ENCODE results near the gene PI4KA.
"Not testable (repeated sequence)": the region's sequence is repeated elsewhere in the genome, so short reads cannot be mapped to it uniquely, and the experiment has no call there.

The PI4KA gene

DNA sequence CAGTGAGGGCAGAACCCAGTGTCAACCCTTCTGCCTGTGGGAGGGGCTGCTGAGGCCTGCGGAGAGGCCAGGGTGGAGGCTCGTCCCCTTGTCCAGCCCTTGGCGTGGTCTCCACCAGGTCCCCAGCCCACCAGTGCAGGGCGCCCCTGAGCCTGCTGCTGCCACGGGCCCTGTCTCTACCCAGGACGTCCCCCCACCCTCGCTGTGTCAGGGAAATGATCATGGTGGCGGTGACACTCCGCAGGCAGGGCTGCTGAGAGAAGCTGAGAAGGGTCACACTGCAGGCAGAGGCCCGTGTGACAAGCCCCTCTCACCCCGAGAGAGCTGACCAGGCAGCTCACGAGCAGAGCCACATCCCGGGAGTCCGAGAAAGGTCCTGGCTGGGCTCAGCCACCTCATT lies 164.4 kb downstream of the PI4KA start:
- DNase-seq (ENCODE audit: low read depth) = not testable (repeated sequence)

DNA sequence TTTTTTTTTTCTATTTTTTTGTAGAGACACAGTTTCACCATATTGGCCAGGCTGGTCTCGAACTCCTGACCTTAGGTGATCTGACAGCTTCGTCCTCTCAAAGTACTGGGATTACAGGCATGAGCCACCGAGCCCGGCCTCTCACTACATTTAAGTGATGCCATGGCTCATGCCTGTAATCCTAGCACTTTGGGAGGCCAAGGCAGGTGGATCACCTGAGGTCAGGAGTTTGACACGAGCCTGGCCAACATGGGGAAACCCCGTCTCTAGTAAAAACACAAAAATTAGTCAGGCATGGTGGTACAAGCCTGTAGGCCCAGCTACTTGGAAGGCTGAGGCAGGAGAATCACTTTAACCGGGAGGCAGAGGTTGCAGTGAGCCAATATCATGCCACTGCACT lies 165.7 kb downstream of the PI4KA start:
- DNase-seq (ENCODE audit: low read depth) = not testable (repeated sequence)

DNA sequence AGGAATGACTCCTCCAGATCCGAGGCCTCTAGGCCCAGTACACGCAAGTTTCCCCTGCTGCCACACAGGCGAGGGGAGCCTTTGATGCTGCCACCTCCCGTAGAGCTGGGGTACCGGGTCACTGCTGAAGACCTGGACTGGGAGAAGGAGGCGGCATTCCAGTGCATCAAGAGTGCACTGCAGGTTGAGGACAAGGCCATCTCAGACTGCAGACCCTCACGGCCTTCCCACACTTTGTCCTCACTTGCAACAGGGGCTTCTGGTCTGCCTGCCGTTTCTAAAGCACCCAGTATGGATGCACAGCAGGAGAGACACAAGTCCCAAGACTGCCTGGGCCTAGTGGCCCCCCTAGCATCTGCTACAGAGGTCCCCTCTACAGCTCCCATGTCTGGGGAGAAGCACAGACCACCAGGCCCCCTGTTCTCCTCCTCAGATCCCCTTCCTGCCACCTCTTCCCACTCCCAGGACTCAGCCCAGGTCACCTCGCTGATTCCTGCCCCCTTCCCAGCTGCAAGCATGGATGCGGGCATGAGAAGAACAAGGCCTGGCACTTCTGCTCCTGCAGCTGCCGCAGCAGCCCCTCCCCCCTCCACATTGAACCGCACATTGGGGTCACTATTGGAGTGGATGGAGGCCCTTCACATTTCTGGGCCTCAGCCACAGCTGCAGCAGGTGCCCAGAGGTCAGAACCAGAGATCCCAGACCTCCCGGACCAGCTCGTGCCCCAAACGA lies 167.9 kb downstream of the PI4KA start:
- DNase-seq (ENCODE audit: low read depth) = not testable (repeated sequence)

DNA sequence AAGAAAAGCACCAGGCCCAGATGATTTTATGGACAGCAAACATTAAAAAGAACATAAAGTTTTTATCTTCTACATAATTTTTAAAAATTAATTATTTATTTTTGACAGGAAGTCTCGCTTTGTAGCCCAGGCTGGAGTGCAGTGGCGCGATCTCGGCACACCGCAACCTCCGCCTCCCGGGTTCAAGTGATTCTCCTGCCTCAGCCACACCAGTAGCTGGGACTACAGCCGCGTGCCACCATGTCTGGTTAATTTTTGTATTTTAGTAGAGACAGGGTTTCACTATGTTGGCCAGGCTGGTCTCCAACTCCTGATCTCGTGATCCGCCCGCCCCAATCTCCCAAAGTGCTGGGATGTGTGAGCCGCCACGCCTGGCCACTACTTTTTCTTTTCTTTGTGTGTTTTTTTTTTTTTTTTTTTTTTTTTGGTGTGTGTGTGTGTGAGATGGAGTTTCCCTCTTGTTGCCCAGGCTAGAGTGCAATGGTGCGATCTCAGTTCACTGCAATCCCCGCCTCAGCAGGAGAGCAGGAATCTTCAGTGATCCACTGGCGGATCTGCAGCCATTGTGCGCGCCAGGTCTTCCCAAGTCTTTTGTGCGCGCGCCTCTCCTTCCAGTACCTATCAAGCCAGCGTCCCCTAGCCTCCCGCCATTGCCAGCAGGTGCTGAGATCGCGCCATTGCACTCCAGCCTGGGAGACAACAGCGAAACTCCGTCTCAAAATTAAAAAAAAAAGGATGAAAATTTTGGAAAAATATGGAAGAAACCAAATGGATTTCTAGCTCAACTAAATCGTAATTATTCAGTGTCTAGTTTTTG lies 171.0 kb downstream of the PI4KA start:
- not testable (repeated sequence) for DNase-seq (ENCODE audit: low read depth)

DNA sequence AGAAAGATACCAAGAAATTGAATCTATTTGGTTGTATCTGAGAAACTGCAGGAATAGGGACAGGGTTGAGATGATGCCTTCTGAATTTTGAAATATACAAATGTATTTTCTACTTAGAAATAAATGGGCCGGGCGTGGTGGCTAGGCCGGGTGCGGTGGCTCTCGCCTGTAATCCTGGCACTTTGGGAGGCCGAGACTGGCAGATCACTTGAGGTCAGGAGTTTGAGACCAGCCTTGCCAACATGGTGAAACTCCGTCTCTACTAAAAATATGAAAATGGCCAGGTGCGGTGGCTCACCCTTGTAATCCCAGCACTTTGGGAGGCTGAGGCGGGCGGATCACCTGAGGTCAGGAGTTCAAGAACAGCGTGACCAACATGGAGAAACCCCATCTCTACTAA lies 172.8 kb downstream of the PI4KA start:
- not testable (repeated sequence) for DNase-seq (ENCODE audit: low read depth)

DNA sequence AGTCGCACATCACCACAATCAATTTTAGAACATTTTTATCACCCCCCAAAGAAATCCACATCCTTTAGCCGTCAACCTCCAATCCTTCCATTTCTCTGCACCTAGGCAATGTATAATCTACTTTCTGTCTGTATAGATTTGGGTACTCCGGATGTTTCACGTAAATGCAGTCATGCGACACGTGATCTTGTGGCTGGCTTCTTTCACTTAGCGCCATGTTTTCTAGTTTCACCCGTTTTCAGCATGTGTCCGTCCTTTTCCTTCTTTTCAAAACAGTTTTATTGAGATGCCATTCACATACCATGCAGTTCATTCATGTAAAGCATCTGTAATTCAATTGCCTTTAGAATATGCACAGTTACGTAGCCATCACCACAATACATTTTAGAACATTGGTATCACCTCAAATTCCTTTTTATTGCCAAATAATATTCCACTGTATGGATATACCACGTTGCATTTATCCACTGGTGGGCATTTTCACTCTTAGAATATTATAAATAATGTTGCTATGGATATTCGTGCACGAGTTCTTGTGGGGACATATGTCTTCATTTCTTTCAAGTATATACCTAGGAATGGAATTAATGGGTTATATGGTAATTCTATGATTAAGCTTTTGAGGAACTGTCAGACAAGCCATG lies 179.7 kb downstream of the PI4KA start:
- DNase-seq (ENCODE audit: low read depth) = not testable (repeated sequence)

DNA sequence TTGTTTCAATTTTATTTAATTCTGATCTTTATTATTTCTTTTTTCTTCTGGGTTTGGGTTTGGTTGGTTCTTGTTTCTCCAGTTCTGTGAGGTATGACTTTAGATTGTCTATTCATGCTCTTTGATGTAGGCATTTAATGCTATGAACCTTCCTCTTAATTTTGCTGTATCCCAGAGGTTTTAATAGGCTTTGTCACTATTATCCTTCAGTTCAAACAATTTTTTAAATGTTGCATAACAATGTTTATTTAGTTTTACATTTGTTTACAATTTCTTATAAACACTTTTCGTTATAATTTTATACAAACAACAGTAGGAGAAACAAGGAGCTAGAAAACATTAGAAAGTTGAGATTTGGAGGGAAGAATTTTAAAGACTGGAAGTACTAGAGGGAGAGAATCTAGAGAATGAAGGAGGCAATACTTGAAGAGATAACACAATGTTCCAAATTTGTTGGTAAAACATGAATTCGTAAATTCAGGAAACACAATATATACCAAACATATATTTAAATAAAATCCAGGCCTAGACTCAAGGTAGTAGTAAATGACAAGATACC lies 180.8 kb downstream of the PI4KA start:
- no peak for DNase-seq (ENCODE audit: low read depth)

DNA sequence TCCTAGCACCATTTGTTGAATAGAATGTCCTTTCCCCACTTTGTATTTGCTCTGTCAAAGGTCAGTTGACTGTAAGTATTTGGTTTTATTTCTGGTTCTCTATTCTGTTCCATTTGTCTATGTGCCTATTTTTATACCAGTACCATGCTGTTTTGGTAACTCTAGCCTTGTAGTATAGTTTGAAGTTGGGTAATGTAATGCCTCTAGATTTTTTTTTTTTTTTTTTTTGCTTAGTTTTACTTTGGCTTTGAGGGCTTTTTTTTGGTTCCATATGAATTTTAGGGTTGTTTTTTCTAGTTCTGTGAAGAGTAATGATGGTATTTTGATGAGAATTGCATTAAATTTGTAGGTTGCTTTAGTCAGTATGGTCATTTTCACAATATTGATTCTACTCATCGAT lies 183.0 kb downstream of the PI4KA start:
- not testable (repeated sequence) for DNase-seq (ENCODE audit: low read depth)

DNA sequence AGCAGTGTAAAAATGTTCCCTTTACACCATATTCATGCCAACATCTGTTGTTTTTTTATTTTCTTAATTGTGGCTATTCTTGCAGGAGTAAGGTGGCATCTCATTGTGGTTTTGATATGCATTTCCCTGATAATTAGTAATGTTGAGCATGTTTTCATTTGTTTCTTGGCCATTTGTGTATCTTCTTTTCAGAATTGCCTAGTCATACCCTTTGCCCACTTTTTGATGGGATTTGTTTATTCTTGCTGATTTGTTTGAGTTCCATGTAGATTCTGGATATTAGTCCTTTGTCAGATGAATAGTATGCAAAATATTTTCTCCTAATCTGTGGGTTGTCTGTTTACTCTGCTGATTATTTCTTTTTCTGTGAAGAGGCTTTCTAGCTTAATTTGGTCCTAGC lies 183.6 kb downstream of the PI4KA start:
- DNase-seq (ENCODE audit: low read depth) = no peak

DNA sequence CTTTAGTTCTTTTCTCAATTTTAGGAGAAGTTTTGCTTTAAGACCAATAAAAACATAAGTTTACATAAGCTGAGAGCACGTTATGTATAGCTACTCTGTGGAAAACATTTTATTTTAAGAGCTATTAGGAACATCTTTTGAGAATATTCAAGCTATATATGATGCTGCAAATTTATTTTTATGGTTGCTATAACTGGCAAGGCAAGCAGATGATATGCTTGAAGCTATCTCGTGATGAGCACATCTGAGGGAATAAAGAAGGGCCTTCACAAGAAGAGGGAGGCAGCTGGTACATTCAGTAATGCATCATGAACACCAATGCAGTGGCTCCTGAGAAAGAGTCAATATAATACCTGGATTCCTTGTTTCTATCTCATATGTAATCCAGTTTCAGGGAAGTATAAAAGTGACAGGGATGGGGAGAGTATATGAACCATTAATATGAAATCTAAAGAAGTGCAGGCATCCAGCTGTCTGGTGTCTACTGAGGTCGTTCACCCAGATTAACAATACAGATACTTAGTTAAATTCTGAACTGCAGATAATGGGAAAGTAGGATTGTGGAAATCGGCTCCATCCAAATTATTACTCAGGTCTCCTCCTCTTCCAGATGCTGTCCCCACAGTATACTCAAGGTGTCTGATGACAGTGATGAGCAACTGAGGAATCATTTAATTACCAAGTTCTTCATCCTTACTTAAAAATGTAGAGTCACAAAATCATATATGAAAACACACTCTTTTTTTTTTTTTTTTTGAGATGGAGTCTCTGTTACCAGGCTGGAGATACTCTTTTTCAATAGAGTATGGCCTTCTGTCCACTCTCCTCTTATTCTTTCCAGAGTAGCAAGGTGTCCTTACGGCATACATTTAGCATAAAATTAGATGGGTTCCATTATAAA lies 185.1 kb downstream of the PI4KA start:
- no peak for DNase-seq (ENCODE audit: low read depth)

DNA sequence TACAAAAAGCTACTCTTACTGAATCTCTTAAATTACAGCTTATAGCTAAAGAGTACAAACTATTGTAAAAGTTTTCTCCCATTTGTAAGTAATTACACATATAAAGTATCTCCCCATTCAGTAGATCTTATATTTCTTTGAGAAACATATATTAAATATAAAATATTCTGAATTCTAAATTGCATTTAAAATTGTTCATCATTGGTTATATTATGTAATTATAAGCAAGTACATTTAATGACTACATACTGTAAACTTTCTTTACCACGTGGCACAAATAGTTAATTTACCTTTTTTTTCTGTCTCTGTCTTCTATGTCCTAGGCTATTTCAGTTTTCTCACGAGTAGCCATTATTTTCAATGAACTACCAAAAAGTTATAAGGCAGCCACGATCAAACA lies 185.9 kb downstream of the PI4KA start:
- no peak for DNase-seq (ENCODE audit: low read depth)

DNA sequence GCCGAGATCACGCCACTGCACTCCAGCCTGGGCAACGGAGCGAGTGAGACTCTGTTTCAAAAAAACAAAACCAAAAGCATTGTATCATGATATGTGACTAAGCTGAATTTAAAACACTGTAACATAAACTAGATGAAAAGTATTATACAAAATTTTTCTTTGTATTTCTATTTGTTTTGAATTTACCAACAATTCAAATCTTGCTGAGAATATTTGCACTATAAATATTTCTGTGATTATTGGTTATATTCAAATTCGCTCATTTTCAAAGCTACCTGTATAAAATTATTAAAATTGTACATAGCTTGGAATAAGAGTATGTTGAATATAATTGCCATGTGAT lies 186.6 kb downstream of the PI4KA start:
- no peak for DNase-seq (ENCODE audit: low read depth)

DNA sequence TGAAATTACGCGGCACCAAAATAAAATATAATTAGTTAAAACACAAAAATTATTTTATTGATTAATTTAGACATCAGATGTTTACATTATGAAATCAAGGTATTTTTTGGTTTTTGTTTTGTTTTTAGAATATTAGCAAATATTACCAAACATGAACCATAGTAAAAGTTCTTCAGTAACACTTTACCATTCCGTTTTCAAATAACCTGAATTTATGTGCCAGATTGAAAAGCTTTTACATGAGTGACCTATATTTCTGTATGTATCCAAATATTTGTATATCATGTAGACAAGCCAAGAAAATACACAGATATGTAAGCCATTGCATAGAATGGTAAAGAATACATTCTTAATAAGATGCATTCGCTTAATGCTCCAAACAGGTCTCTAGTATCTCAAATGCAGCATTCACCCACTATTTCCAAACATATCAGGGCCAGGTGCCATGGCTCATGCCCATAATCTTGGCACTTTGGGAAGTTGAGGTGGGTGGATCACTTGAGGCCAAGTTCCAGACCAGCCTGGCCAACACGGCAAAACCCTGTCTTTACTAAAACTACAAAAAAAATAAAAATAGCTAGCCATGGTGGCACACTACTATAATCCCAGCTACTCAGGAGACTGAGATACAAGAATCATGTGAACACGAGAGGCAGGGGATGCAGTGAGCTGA lies 187.1 kb downstream of the PI4KA start:
- no peak for DNase-seq (ENCODE audit: low read depth)

DNA sequence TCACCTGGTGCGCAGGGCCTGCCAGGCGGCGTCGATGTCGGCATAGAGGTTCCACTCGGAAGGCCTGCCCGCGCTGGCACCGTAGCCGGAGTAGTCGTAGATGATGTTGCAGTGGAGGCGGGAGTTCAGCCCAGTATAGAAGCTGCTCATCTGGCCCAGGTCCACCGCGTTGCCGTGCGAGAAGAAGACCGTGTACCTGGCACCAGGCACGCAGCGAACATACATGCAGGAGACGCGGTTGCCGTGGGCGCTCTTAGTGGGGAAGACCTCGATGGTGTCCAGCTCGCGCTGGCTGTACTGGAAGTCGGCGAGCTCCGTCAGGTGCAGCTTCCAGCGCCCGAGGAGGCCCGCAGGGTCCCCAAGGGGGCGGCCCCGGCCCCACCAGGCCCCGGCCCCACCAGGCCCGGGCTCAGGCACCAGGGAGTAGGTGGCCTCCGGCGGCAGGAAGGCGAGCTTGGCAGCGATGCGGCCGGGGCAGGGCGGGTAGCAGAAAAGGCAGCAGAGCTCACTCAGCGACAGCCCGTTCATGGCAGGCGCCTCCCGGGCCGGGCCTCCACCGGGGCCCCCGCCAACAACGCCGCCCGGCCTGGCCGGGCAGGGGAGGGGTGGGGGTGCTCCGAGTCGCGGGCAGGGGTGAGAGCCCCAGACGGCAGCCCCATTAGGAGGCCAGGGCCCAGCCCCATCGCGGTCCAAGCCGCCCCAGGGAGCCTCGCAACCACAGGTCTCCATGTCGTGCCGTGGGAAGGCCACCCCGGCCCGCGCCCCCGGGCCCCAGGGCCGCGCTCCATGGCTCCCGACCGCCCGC lies 188.0 kb downstream of the PI4KA start:
- not testable (repeated sequence) for DNase-seq (ENCODE audit: low read depth)

DNA sequence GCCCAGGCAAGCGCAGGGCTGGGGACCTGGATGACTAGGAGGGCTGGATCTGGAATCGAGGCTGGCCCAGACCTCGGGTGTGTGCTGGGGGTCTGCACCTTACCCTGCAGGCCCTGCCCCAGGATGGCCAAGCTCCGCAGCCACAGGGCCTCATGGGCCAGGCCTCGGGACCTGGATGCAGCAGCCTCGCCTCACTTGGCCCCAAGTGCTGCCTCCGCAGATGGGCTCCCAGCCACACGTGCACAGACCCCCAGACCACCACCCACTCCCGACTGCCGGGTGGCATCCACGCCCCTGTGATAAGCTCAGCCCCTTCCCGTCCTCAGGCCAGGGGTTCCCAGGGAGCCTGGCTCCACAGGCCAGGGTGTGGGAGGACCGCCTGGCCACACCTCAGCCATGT lies 188.7 kb downstream of the PI4KA start:
- not testable (repeated sequence) for DNase-seq (ENCODE audit: low read depth)

DNA sequence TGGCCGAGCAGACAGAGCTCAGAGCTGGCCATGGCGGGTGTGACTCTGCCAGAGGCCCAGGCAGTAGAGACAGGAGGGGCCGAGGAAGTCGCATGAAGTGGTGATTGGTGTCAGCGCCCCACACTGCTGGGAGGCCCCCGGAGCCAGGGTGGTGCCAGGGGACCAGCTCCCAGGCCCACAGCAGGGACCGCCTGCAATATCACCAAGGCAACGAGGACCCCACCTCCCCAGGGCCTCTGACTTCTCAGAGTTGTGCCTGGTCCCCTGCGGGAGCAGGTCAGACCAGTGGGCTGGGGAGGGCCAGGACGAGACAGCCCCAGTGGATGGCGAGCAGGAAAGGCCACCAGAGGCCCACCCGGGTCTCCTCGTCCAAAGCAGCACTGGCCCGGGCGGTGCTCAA lies 189.1 kb downstream of the PI4KA start:
- not testable (repeated sequence) for DNase-seq (ENCODE audit: low read depth)

DNA sequence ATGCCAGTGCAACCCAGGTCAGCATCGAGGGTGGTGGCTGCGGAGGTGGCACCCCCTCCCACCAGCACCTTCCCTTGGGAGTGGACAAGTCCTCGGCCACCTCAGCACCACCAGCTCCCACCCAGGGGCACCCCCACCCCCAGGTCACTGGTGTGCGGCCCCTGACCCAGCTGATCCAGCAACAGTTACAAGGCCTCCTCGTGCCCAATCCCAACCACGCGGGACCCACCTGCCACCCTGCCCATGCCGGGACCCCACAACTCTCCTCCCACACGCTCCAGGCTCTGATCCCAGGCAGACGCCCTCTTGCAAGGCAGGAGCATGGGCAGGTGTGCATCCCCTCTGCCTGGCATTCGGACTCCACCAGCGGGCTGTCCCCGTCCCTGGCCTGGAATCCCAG lies 189.8 kb downstream of the PI4KA start:
- not testable (repeated sequence) for DNase-seq (ENCODE audit: low read depth)

DNA sequence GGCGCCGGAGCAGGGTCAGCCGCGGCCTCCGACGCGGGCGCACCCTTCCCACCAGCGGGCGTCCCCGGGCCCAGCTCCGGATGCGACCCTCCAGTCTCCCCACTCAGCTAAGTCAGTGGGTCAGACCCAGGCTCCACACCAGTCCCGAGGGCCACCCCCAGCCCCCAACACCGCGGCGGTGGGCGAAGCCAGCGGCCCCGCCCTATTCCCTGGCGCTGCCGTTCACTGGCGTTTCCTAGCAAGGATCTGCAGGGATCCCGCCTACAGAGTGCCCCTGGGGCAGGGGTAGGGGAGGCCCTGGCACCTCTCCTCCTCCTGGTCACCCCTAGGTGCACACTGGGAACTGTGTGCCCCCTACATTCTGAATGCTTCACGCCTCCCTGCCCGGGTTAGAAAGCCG lies 190.4 kb downstream of the PI4KA start:
- not testable (repeated sequence) for DNase-seq (ENCODE audit: low read depth)

DNA sequence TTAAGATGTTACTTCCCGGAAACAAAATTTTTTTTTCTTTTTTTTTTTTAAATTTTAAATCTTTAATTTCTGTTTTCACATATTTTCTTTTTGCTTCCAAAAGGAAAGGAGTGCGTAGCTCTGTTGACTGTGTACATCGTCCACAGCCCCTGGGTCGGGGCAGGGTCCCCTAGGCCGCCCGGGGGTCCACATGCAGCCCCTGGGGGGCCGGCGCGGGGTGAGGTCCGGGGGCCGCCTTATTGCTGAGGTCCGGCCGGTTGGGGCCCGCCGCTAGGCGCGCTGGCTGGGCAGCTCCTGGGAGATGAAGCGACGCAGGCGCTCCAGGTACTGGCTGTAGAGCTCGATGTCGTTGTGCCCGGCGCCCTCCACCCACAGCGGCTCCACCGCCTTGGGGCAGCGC lies 191.1 kb downstream of the PI4KA start:
- DNase-seq (ENCODE audit: low read depth) = not testable (repeated sequence)

DNA sequence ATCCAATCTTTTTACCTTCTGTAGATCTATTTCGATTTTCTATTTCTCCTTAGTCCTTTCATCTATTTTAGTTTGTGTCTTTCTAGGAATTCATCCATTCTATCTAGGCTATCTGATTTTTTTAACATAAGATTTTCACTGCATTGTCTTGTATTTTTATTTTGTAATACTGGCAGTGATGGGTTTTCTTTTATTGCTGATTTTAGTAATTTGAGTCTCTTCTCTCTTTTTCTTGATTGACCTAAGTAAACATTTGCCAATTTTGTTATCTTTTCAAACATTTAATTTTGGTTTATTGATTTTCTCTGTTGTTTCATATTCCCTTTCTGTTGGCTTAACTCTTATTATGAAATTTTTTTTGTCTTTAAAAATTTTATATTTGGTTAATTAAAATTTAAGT lies 192.1 kb downstream of the PI4KA start:
- DNase-seq (ENCODE audit: low read depth) = no peak
